Cardiac muscle cell (in vitro differentiated cells and primary cell): Measurements from ENCODE around the gene TMEM184A. TPM values are rescaled to one million over a fixed set of nuclear protein-coding genes. Genes with fewer than 3 reads are reported as not detected.

Experiments used
- DNase-seq, 2 donors: peaks; one replicate each; pipeline versions ENCODE4 v3.0.0 to v3.0.0-alpha.2; 2010 to 2017; ENCODE audit warnings: low read depth in 1 of 2, low spot score in 1 of 2
- H3K27ac ChIP-seq: fragments of 200-600 bp; sonication (generic); 2 replicates; pipeline ENCODE4 v1.5.1; 2016
- H3K27me3 ChIP-seq: fragments of 200-600 bp; sonication (generic); 2 replicates; pipeline ENCODE4 v1.6.0; 2016; ENCODE audit warnings: control low read depth
- H3K36me3 ChIP-seq: fragments of 200-600 bp; sonication (generic); 2 replicates; pipeline ENCODE4 v1.5.1; 2016; ENCODE audit warnings: control low read depth
- H3K4me1 ChIP-seq: fragments of 200-600 bp; sonication (generic); 2 replicates; pipeline ENCODE4 v1.8.1; 2017; ENCODE audit warnings: low read depth, mild to moderate bottlenecking, mixed run types
- H3K4me3 ChIP-seq: fragments of 200-600 bp; sonication (generic); 2 replicates; pipeline ENCODE4 v1.5.1; 2016; ENCODE audit warnings: mild to moderate bottlenecking
- H3K9me3 ChIP-seq: fragments of 200-600 bp; sonication (generic); 2 replicates; pipeline ENCODE4 v1.5.1; 2017; ENCODE audit warnings: low read depth, mild to moderate bottlenecking, control low read depth
- polyA plus RNA-seq: library from polyadenylated mRNA; unstranded; fragments of >200 nt; fragmentation: Nextera tagmentation; extraction: Ambion mirVana; gene quantifications from 2 replicates; pipeline ENCODE4 v1.2.1, GENCODE V29; 2016
- total RNA-seq: library from RNA; depleted of rRNA; stranded (reverse); fragments of >200 nt; gene quantifications from 2 replicates; pipeline ENCODE4 v1.2.3, GENCODE V29; 2016
- TF ChIP-seq, protein P1 (sequence below): IDR thresholded peaks from 2 replicates; pipeline ENCODE4 v1.5.1; 2012; ENCODE audit warnings: low read depth, mild to moderate bottlenecking, low read length

Gene TMEM184A
- total and polyA plus RNA-seq, 2 experiments from 2014 or later = 2.1 to 3.0 TPM

DNA sequence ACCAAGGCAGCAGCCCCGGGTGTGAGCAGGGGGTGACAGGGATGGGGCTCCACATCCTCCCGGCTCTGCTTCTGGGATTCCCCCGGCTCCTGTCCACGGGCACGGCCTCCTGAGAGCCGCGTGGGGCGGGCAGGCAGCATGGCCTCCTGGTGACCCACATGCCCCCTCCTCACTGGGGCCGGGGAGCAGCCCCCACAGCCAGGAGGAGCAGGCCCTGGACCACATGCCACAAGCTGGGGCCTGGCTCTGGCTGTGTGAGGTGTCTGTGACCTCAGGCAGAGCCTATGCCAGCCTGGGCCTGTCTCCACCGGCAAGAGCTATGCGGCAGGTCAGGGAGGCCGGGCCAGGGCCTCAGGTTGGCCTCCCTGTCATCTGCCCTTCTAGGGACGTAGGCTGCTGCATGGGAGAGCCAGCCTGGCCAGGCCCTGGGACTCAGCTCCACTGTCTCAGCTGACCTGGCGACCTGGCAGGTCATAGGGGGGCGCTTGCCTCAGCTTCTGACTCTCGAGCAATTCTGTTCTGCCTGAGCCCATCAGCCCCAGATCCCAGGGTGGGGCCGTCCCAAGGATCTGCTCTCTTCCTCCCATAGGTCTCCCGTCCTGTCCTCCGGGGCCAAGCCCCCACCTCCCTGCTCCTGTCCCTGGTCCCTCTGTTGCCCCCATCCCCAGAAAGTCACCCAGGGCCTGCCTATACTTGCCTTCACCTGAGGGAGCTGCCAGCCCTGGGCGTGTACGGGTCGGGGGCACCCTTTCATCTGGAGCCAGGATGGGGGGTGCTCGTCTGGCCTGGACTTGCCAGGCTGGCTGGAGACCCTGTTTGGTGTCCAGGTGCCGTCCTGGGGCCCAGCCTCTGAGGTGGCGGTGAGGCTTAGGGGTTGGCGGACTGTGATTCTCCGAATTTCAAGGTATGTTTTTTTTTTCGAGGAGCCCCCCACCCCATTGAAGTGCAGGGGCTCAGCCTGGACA is 3.9 kb upstream of the TMEM184A start:
- no peak for DNase-seq
- Histone ChIP-seq H3K36me3 (no peaks in the 10 kb centered on the region), H3K4me1 (peaks cover 18% of the 10 kb centered on the region), H3K27me3 (no peaks in the 10 kb centered on the region), H3K9me3 (no peaks in the 10 kb centered on the region), H3K4me3 (no peak overlapping the region), H3K27ac (no peak overlapping the region)
- TF ChIP-seq, protein P1, sequence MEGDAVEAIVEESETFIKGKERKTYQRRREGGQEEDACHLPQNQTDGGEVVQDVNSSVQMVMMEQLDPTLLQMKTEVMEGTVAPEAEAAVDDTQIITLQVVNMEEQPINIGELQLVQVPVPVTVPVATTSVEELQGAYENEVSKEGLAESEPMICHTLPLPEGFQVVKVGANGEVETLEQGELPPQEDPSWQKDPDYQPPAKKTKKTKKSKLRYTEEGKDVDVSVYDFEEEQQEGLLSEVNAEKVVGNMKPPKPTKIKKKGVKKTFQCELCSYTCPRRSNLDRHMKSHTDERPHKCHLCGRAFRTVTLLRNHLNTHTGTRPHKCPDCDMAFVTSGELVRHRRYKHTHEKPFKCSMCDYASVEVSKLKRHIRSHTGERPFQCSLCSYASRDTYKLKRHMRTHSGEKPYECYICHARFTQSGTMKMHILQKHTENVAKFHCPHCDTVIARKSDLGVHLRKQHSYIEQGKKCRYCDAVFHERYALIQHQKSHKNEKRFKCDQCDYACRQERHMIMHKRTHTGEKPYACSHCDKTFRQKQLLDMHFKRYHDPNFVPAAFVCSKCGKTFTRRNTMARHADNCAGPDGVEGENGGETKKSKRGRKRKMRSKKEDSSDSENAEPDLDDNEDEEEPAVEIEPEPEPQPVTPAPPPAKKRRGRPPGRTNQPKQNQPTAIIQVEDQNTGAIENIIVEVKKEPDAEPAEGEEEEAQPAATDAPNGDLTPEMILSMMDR = no peak

DNA sequence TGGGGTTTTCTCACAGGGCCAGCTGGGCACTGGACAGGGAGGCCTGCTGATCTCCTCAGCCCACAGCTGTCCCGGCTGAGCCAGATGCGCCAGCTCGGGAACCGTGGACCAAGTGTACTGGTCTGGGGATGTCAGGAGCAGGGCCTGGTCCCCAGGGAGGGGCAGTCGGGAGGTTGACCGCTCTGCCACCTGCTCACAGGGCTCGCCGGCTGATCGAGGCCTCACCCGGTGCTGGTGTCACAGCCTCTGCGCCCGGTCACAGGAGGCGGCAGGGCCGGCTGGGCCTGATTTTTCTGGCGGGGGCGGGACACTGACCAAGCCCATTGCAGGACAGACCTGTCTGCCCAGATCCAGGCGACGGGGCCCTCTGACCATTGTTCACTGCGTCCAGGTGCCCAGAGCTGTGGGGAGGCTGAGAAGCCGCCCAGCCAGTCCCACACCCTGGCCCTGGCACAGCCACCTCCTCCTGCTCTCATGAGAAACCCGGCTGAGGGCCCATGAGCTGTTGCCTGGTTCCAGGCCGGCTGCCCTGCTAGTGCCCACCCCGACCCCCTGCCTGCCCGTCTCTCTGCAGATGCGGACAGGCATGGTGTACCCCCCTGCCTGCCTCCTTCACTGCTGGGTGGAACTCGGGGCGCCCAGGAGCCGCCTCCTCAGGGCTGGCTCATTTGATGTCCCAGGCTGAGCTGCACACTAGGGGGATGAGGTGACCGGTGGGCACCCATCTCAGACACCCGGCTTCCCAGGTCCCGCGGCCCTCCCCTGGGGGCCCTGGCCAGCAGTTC is 3.0 kb upstream of the TMEM184A start:
- Histone ChIP-seq H3K4me3 (no peak overlapping the region), H3K27ac (no peak overlapping the region)
- TF ChIP-seq, protein P1 = no peak

DNA sequence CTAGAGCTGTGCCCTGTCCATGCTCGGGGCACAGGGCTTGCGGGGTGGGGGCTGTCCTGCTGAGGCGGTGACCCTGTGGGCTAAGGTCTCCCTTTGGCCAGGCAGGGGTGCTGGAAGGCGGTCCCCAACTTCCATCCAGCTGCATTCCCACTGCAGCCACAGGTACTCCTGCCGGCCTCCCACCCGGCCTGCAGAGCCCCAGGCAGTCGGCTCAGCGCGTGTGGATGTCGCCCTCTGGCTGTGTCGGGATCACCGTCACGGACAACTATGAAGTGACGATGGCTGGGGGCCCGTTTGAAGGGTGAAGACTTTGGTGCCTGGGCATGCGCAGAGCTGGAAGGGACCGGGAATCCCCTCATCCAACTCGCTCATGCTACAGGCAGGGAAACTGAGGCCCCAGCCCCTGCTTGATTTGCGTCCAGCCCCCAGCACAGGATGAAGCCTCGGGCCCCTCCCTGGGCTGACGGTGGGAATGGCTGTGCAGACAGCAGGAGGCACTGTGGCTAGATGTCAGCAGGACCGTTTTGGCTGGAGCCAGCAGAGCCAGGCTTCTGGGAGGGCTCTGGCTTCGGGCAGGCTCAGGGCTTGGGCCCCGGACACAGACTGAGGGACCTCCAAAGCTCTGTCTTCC is 2.3 kb upstream of the TMEM184A start:
- Histone ChIP-seq H3K4me1 (peaks cover 18% of the 10 kb centered on the region), H3K4me3 (no peak overlapping the region), H3K9me3 (no peaks in the 10 kb centered on the region), H3K27ac (no peak overlapping the region), H3K27me3 (no peaks in the 10 kb centered on the region), H3K36me3 (no peaks in the 10 kb centered on the region)
- peak; percentile 26 to 76 for DNase-seq
- TF ChIP-seq, protein P1 = no peak

More for the DNA sequence above, 3.0 kb upstream of the TMEM184A start:
- Histone ChIP-seq H3K4me1 (peaks cover 18% of the 10 kb centered on the region), H3K9me3 (no peaks in the 10 kb centered on the region), H3K27me3 (no peaks in the 10 kb centered on the region), H3K36me3 (no peaks in the 10 kb centered on the region)
- no peak for DNase-seq

DNA sequence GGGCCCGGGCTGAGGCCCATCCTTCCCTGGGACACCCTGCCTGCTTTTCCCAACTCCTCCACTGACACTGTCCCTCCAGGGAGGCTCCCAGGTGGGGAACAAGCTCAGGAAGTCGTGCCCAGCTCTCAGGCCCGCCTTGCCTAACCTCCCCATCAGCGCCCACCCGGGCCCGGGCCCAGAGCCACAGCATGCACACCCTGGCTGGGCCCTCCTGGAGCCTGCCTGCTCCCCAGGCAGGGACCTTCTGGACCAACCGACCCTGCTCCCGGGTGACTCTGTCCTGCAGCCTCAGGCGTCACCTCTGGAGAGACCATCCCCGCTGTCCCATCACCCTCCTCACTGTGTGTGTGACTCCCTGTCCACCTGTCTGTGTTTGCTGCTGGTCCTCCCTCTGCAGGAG is 1.8 kb upstream of the TMEM184A start:
- H3K9me3 ChIP-seq = no peaks in the 10 kb centered on the region
- H3K4me1 ChIP-seq = peaks cover 18% of the 10 kb centered on the region
- no peak overlapping the region for H3K4me3 ChIP-seq
- TF ChIP-seq, protein P1 = no peak
- no peak overlapping the region for H3K27ac ChIP-seq
- H3K27me3 ChIP-seq = no peaks in the 10 kb centered on the region
- H3K36me3 ChIP-seq = no peaks in the 10 kb centered on the region
- DNase-seq = no peak

DNA sequence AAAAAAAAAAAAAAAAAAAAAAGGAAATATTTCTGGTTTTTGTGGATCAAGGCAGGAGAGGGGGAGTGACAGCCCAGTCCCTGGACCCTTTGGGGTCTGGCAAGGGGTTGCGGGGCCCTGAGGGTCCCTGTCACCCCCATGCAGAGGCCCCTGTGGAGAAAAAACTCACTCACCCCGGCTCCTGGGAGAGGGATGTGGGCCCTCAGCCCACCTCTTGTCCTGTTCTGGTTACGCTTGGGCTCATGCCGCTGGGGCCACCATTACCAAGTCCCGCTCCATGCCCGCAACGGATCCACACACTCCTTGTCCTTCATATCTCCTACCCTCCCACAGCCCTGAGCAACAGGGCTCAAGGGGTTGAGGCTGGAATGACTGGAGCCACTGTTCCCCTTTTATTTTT is 1.0 kb upstream of the TMEM184A start:
- no peaks in the 10 kb centered on the region for H3K9me3 ChIP-seq
- no peak overlapping the region for H3K27ac ChIP-seq
- peaks cover 14% of the 10 kb centered on the region for H3K4me1 ChIP-seq
- H3K36me3 ChIP-seq = no peaks in the 10 kb centered on the region
- TF ChIP-seq, protein P1 = no peak
- H3K4me3 ChIP-seq = no peak overlapping the region
- no peak for DNase-seq
- no peaks in the 10 kb centered on the region for H3K27me3 ChIP-seq
